Hepatocyte (in vitro differentiated cells): ENCODE measurements around the gene SKIDA1.

ENCODE experiments used
- EZH2 ChIP-seq: fragments of 200-600 bp; sonication (generic); IDR thresholded peaks from 2 replicates; pipeline ENCODE4 v1.6.1; 2016; ENCODE audit warnings: antibody characterized with exemption, mild to moderate bottlenecking, borderline replicate concordance
- TF ChIP-seq, protein P1 (sequence below): fragments of 200-600 bp; sonication (generic); IDR thresholded peaks from 2 replicates; pipeline ENCODE4 v1.5.1; 2016; ENCODE audit warnings: antibody characterized with exemption, mild to moderate bottlenecking; ENCODE audit not compliant: poor library complexity

DNA sequence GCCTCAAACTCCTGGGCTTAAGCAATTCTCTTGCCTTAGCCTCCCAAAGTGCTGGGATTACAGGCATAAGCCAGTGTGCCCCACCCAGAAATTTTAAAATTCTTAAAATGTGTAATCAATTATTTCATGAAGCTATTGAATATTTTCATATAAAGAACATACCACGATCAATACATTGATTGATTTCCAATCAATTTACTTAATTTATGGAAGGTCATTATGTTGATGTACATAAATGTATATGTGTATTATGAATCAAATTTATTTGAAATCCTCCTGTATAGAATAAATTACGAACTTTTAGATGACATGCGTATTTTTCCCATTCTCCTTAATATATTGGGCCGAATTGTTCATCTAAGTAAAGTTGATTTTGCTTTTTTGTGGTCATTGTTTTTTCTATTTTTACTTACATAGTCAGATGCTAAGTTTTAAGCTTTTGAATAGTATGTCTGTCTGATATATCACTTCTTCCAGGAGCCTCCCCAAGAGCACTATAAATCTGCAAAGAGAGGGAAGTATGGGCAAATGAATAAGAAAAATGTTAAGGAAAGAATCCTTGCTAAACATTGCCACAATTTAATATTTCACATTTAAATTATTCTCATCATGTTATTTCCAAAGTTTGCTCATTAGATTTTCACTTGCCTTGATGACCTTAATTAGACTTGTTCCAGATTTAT is 35.3 kb downstream of the SKIDA1 start:
- TF ChIP-seq EZH2 = no peak
- TF ChIP-seq, protein P1, sequence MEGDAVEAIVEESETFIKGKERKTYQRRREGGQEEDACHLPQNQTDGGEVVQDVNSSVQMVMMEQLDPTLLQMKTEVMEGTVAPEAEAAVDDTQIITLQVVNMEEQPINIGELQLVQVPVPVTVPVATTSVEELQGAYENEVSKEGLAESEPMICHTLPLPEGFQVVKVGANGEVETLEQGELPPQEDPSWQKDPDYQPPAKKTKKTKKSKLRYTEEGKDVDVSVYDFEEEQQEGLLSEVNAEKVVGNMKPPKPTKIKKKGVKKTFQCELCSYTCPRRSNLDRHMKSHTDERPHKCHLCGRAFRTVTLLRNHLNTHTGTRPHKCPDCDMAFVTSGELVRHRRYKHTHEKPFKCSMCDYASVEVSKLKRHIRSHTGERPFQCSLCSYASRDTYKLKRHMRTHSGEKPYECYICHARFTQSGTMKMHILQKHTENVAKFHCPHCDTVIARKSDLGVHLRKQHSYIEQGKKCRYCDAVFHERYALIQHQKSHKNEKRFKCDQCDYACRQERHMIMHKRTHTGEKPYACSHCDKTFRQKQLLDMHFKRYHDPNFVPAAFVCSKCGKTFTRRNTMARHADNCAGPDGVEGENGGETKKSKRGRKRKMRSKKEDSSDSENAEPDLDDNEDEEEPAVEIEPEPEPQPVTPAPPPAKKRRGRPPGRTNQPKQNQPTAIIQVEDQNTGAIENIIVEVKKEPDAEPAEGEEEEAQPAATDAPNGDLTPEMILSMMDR = no peak
